CD4-positive, CD25-positive, alpha-beta regulatory T cell (primary cell): ENCODE measurements around the gene COG8. TPM values are rescaled to one million over a fixed set of nuclear protein-coding genes. Genes with fewer than 3 reads are reported as not detected.

Source experiments
- ATAC-seq, 2 donors: fragments of 150-1000 bp; cut with Tn5 transposase; one replicate each; pipeline ENCODE4 v1.10.0; 2021; ENCODE audit warnings: low read depth in 2 of 2, moderate number of reproducible peaks in 2 of 2, moderate library complexity in 1 of 2
- DNase-seq, 3 donors: peaks; one replicate each; pipeline versions ENCODE4 v3.0.0 to v3.0.0-alpha.2; 2012 to 2022; ENCODE audit warnings: mixed read lengths in 1 of 3
- H3K27ac ChIP-seq: one replicate; pipeline ENCODE4 v1.7.0; 2013; ENCODE audit warnings: mild to moderate bottlenecking, low read length; ENCODE audit not compliant: insufficient read depth, poor library complexity, severe bottlenecking
- H3K27me3 ChIP-seq: one replicate; pipeline ENCODE4 v1.7.0; 2013; ENCODE audit warnings: low read length; ENCODE audit not compliant: control insufficient read depth, insufficient read depth
- H3K36me3 ChIP-seq: one replicate; pipeline ENCODE4 v1.7.0; 2013; ENCODE audit warnings: mild to moderate bottlenecking, low read length, moderate library complexity; ENCODE audit not compliant: control insufficient read depth, insufficient read depth
- H3K4me1 ChIP-seq: 2 replicates; pipeline ENCODE4 v1.7.0; 2013; ENCODE audit warnings: mild to moderate bottlenecking, low read length; ENCODE audit not compliant: insufficient read depth, control insufficient read depth, poor library complexity, severe bottlenecking
- H3K4me3 ChIP-seq: one replicate; pipeline ENCODE4 v1.7.0; 2013; ENCODE audit warnings: low read depth, mild to moderate bottlenecking, low read length, moderate library complexity
- H3K9me3 ChIP-seq, 2 experiments: 1 replicate in 1 of 2; 2 replicates in 1 of 2; pipeline ENCODE4 v1.7.0; 2013; ENCODE audit warnings: low read length in 2 of 2, mild to moderate bottlenecking in 1 of 2, moderate library complexity in 1 of 2; ENCODE audit not compliant: control insufficient read depth in 2 of 2
- H3K27ac Mint-ChIP-seq, 3 donors: one replicate each; pipeline ENCODE4 v1.8.0; 2020 to 2022; ENCODE audit warnings: mild to moderate bottlenecking in 3 of 3, mixed read lengths in 3 of 3, moderate library complexity in 2 of 3
- H3K27me3 Mint-ChIP-seq: one replicate; pipeline ENCODE4 v1.8.0; 2022; ENCODE audit warnings: mild to moderate bottlenecking, mixed read lengths
- H3K36me3 Mint-ChIP-seq: one replicate; pipeline ENCODE4 v1.8.0; 2020; ENCODE audit warnings: mixed read lengths
- H3K4me1 Mint-ChIP-seq, 4 donors: one replicate each; pipeline ENCODE4 v1.8.0; 2020 to 2022; ENCODE audit warnings: mixed read lengths in 4 of 4, mild to moderate bottlenecking in 1 of 4
- H3K4me3 Mint-ChIP-seq, 4 donors: one replicate each; pipeline ENCODE4 v1.8.0; 2020 to 2022; ENCODE audit warnings: mild to moderate bottlenecking in 4 of 4, mixed read lengths in 4 of 4, moderate library complexity in 3 of 4
- H3K9me3 Mint-ChIP-seq, 7 donors: one replicate each; pipeline ENCODE4 v1.8.0; 2020 to 2022; ENCODE audit warnings: mixed read lengths in 7 of 7, mild to moderate bottlenecking in 3 of 7, moderate library complexity in 2 of 7
- polyA plus RNA-seq, 4 donors: library from polyadenylated mRNA; unstranded; fragments of 300-500 nt; fragmentation: Illumina TruSeq; gene quantifications; one replicate each; pipeline ENCODE4 v1.2.3, GENCODE V29; 2021
- total RNA-seq: library from RNA; stranded (reverse); gene quantifications from one replicate; pipeline ENCODE4 v1.2.3, GENCODE V29; 2022

COG8 gene
- total and polyA plus RNA-seq, 5 donors from 2014 or later = 23.2 to 39.0 (median 36.8) TPM

DNA sequence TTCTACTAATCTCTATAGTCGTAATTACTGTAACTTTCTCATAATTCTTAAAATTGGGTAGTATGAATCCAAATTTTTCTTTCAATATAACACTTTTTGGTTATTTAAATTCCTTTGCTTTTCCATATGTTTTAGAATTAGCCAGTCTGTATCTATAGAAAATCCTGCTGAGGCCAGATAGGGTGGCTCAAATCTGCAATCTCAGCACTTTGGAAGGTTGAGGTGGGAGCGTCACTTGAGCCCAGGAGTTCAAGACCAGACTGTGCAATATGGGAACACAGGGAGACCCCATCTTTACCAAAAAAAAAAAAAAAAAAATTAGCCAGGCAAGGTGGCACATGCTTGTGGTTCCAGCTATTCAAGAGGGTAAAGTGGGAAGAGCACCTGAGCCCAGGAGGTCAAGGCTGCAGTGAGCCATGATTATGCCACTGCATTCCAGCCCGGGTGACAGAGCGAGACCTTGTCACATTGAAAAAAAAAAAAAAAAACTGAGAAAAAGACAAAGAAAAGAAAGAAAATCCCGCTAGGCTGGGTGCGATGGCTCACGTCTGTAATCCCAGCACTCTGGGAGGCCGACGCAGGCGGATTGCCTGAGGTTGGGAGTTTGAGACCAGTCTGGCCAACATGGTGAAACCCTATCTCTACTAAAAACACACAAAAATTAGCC is 37.2 kb upstream of the COG8 start:
- no peaks in the 10 kb centered on the region for H3K4me1 ChIP-seq
- ATAC-seq = no peak
- Mint-ChIP-seq H3K27ac (no peak overlapping the region), H3K27me3 (no peaks in the 10 kb centered on the region), H3K4me3 (no peak overlapping the region), H3K4me1 (peaks cover 6 to 28% (median 19%) of the 10 kb centered on the region in 4 donors), H3K9me3 (no peaks in the 10 kb centered on the region), H3K36me3 (peaks cover 20% of the 10 kb centered on the region)
- H3K27ac ChIP-seq = no peak overlapping the region
- H3K27me3 ChIP-seq = no peaks in the 10 kb centered on the region
- no peaks in the 10 kb centered on the region for H3K9me3 ChIP-seq
- peaks cover 45% of the 10 kb centered on the region for H3K36me3 ChIP-seq
- no peak for DNase-seq
- H3K4me3 ChIP-seq = no peak overlapping the region

DNA sequence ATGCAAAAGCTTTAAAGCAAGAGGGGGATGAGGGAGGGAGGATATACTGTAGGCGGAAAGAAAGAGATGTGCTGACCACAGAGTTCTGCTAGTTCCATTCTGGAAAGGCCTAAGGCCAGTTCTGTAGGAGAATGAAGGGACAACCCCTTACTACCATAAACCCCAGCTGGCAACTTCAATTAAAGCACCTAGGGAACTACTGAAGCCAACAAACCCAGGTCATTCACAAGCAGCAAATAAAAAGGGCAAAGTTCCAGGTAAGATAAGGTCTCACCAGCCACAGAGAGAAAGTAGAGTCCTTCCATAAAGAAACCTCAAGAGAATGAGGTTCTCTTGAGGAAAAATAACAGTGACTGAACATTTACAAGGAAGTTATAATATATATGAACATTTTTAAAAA is 33.7 kb upstream of the COG8 start:
- no peak overlapping the region for H3K4me3 ChIP-seq
- H3K36me3 ChIP-seq = peaks cover 45% of the 10 kb centered on the region
- no peaks in the 10 kb centered on the region for H3K4me1 ChIP-seq
- Mint-ChIP-seq H3K27ac (peak overlapping the region; percentile 26 to 84 (median 78)), H3K9me3 (no peaks in the 10 kb centered on the region), H3K36me3 (peaks cover 29% of the 10 kb centered on the region), H3K4me3 (no peak overlapping the region), H3K4me1 (peaks cover 10 to 20% (median 10%) of the 10 kb centered on the region in 4 donors), H3K27me3 (no peaks in the 10 kb centered on the region)
- DNase-seq = no peak
- H3K9me3 ChIP-seq = no peaks in the 10 kb centered on the region
- no peaks in the 10 kb centered on the region for H3K27me3 ChIP-seq
- H3K27ac ChIP-seq = no peak overlapping the region
- no peak for ATAC-seq

- no peak overlapping the region for H3K27ac ChIP-seq
- DNase-seq (no peak), ATAC-seq (no peak)
- no peaks in the 10 kb centered on the region for H3K27me3 Mint-ChIP-seq
- H3K4me3 ChIP-seq = no peak overlapping the region
- H3K36me3 Mint-ChIP-seq = peaks cover 34% of the 10 kb centered on the region
- H3K9me3 Mint-ChIP-seq = no peaks in the 10 kb centered on the region
- no peaks in the 10 kb centered on the region for H3K27me3 ChIP-seq
- H3K4me1 Mint-ChIP-seq = peaks cover 4 to 12% (median 7%) of the 10 kb centered on the region in 4 donors
- no peaks in the 10 kb centered on the region for H3K9me3 ChIP-seq
- no peak overlapping the region for H3K4me3 Mint-ChIP-seq
- peaks cover 55% of the 10 kb centered on the region for H3K36me3 ChIP-seq
- no peaks in the 10 kb centered on the region for H3K4me1 ChIP-seq
- peak overlapping the region in 2 of 3 donors; percentile 10 to 69 for H3K27ac Mint-ChIP-seq
Observed at GRCh38 chr16:69371564-69371963, 32.2 kb upstream of the COG8 start.

DNA sequence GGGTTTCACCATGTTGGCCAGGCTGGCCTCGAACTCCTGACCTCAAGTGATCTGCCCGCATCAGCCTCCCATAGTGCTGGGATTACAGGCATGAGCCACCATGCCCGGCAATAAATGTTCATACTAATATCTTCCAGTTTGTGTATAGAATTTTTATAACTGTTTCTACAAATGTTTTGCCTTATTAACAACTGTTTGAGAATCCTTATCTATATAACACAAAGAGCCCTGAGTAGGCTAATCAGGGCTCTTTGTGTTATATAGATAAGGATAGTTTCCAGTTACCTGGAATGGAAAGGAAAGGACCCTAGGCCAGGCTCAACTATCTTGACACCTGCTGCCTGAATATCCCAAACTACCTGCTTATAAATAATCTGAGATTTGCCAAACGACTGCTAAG is 29.5 kb upstream of the COG8 start:
- H3K27ac ChIP-seq = no peak overlapping the region
- no peaks in the 10 kb centered on the region for H3K27me3 ChIP-seq
- H3K4me1 ChIP-seq = no peaks in the 10 kb centered on the region
- peak overlapping the region in 2 of 3 donors; percentile 75 to 84 for H3K27ac Mint-ChIP-seq
- ATAC-seq (no peak), DNase-seq (no peak)
- H3K27me3 Mint-ChIP-seq = no peaks in the 10 kb centered on the region
- H3K9me3 Mint-ChIP-seq = no peaks in the 10 kb centered on the region
- H3K4me3 Mint-ChIP-seq = no peak overlapping the region
- peaks cover 44% of the 10 kb centered on the region for H3K36me3 Mint-ChIP-seq
- no peak overlapping the region for H3K4me3 ChIP-seq
- H3K9me3 ChIP-seq = no peaks in the 10 kb centered on the region
- H3K4me1 Mint-ChIP-seq = peaks cover 4 to 16% (median 10%) of the 10 kb centered on the region in 4 donors
- H3K36me3 ChIP-seq = peaks cover 79% of the 10 kb centered on the region

DNA sequence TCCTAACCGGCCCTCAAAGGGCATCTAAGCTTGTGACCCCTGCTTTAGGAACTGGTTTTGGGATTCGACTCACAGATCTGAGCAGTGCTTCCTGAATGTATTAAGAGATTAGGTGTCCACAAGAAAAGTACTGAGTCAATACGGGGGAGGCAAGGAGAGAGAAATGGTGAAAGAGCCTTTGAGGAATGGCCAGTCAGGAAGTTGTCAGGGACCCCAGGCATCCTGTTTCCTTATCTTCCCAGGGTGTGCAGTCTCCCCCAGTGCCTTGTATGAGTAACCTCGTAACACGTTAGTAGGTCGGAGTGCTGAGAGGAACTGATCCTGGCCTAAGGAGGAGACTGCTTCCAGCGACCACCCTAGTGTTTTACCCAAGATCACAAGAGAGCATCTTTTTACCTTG is 28.6 kb upstream of the COG8 start:
- Mint-ChIP-seq H3K9me3 (no peaks in the 10 kb centered on the region), H3K36me3 (peaks cover 44% of the 10 kb centered on the region), H3K4me3 (no peak overlapping the region), H3K4me1 (peaks cover 4 to 16% (median 10%) of the 10 kb centered on the region in 4 donors), H3K27me3 (no peaks in the 10 kb centered on the region), H3K27ac (peak overlapping the region in 1 of 3 donors; percentile 75)
- Histone ChIP-seq H3K4me1 (no peaks in the 10 kb centered on the region), H3K9me3 (no peaks in the 10 kb centered on the region), H3K27me3 (no peaks in the 10 kb centered on the region), H3K27ac (no peak overlapping the region), H3K4me3 (no peak overlapping the region), H3K36me3 (peaks cover 77% of the 10 kb centered on the region)
- DNase-seq (no peak), ATAC-seq (no peak)

DNA sequence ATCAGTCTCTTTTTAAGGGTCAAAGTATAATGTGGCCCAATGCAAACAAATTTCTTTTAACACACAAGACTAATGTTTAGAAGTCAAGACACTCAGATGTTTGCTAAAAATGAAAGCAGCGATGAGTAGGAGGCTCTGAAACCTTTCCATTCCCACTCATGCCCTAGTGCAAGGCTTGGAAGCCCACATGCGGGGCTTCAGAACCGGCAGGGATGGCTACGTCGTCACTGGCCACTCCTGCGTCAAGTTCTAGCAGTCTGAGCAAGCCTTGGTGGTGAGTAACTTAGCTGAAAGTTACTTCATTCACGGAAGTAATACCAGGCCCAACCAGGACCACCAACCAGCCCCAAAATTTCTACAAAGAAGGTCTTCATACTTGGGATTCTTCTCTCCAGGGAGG is 27.1 kb upstream of the COG8 start:
- H3K4me1 ChIP-seq = no peaks in the 10 kb centered on the region
- H3K9me3 Mint-ChIP-seq = no peaks in the 10 kb centered on the region
- H3K36me3 ChIP-seq = peaks cover 77% of the 10 kb centered on the region
- DNase-seq = no peak
- peaks cover 52% of the 10 kb centered on the region for H3K36me3 Mint-ChIP-seq
- H3K4me3 ChIP-seq = no peak overlapping the region
- peak overlapping the region in 2 of 3 donors; percentile 56 to 75 for H3K27ac Mint-ChIP-seq
- H3K4me3 Mint-ChIP-seq = no peak overlapping the region
- H3K9me3 ChIP-seq = no peaks in the 10 kb centered on the region
- ATAC-seq = no peak
- no peaks in the 10 kb centered on the region for H3K27me3 Mint-ChIP-seq
- no peaks in the 10 kb centered on the region for H3K27me3 ChIP-seq
- peaks cover 4 to 20% (median 12%) of the 10 kb centered on the region in 4 donors for H3K4me1 Mint-ChIP-seq
- H3K27ac ChIP-seq = no peak overlapping the region

DNA sequence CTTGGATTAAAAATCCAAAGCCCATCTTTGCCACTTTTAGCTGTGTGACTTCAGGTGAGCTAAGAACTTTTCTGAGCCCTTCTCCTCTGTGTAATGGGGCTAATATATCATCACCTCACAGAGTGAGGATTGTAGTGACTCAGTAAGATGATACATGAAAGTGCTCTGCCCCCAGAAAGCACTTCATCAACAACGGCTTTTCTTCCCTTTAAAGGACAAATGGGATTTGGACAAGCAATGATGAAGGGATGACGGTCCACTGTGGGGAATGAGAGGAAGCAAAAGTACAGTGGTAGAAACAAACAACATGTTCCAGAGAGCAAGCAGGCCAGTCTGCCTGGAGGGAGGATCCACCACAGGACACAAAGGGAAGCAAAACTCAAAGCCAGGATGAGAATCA is 26.5 kb upstream of the COG8 start:
- ATAC-seq (no peak), DNase-seq (no peak)
- Histone ChIP-seq H3K27me3 (no peaks in the 10 kb centered on the region), H3K36me3 (peaks cover 76% of the 10 kb centered on the region), H3K4me3 (no peak overlapping the region), H3K9me3 (no peaks in the 10 kb centered on the region), H3K27ac (no peak overlapping the region), H3K4me1 (no peaks in the 10 kb centered on the region)
- Mint-ChIP-seq H3K27me3 (no peaks in the 10 kb centered on the region), H3K9me3 (no peaks in the 10 kb centered on the region), H3K4me3 (no peak overlapping the region), H3K27ac (peak overlapping the region in 1 of 3 donors; percentile 17), H3K36me3 (peaks cover 56% of the 10 kb centered on the region), H3K4me1 (peaks cover 3 to 23% (median 12%) of the 10 kb centered on the region in 4 donors)

GRCh38 chr16:69364088-69364487 is 24.7 kb upstream of the COG8 start:
- peaks cover 42% of the 10 kb centered on the region for H3K36me3 Mint-ChIP-seq
- H3K36me3 ChIP-seq = peaks cover 61% of the 10 kb centered on the region
- H3K9me3 ChIP-seq = no peaks in the 10 kb centered on the region
- no peaks in the 10 kb centered on the region for H3K27me3 Mint-ChIP-seq
- H3K4me1 Mint-ChIP-seq = peaks cover 0 to 20% (median 12%) of the 10 kb centered on the region in 4 donors
- H3K27ac ChIP-seq = no peak overlapping the region
- no peaks in the 10 kb centered on the region for H3K4me1 ChIP-seq
- no peak for ATAC-seq
- DNase-seq = no peak
- H3K4me3 Mint-ChIP-seq = no peak overlapping the region
- no peaks in the 10 kb centered on the region for H3K27me3 ChIP-seq
- H3K4me3 ChIP-seq = no peak overlapping the region
- H3K9me3 Mint-ChIP-seq = no peaks in the 10 kb centered on the region
- H3K27ac Mint-ChIP-seq = no peak overlapping the region
